ENCODE results near the gene ANKMY1.

The ANKMY1 gene

DNA sequence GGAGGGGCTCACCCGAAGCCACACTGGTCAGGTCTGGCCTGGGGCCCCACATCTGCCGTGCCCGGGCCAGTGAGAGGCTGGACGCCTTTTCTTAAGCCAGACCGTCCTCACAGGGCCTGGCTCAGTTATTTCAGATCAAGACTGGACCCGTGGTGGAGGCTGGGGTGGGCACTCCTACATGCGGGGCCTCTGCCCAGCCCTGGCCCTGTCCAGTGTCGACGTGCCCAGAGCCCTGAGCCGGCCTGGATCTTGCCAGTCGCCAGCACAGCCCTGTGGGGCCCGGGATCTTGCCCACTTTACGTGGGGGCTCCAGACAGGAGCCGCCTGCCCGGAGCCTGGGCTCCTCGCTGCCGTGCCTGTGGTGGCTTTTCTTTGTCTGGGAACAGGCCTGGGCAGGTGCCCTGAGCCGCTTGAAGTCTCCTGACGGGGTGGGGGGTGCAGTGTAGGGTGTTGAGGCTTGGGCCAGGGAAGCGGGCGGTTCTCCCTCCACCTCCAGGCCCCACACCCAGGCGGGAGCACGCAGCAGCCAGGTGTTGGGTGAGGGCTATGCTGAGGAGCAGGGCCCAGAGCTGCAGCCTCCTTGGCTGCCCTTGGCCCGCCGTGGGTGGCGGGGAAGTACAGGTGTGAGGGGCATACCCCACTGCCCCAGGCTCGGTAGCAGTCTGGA is 116.3 kb downstream of the ANKMY1 start:
- FAIRE-seq, result no peak

GRCh38 chr2:240440704-240441320 is 117.0 kb downstream of the ANKMY1 start:
- no peak for FAIRE-seq

DNA sequence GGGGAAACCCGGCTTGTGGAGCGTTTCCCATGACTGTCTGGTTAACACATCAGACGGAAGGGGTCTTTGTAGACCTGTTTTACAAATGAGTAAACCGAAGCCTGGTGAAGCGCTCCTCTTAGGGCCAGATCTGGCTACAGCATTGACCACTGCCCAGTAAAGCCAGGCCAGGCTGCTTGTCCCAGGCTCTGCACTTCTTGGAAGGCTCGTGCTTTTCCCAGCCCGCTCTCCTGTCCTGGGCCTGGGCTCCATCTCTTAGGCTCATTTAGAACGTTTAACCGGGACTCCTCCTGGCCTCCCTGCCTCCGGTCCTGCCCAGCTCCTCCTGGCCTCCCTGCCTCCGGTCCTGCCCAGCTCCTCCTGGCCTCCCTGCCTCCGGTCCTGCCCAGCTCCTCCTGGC is 117.5 kb downstream of the ANKMY1 start:
- no peak for FAIRE-seq

GRCh38 chr2:240439698-240440151 is 118.1 kb downstream of the ANKMY1 start:
- FAIRE-seq, result no peak

DNA sequence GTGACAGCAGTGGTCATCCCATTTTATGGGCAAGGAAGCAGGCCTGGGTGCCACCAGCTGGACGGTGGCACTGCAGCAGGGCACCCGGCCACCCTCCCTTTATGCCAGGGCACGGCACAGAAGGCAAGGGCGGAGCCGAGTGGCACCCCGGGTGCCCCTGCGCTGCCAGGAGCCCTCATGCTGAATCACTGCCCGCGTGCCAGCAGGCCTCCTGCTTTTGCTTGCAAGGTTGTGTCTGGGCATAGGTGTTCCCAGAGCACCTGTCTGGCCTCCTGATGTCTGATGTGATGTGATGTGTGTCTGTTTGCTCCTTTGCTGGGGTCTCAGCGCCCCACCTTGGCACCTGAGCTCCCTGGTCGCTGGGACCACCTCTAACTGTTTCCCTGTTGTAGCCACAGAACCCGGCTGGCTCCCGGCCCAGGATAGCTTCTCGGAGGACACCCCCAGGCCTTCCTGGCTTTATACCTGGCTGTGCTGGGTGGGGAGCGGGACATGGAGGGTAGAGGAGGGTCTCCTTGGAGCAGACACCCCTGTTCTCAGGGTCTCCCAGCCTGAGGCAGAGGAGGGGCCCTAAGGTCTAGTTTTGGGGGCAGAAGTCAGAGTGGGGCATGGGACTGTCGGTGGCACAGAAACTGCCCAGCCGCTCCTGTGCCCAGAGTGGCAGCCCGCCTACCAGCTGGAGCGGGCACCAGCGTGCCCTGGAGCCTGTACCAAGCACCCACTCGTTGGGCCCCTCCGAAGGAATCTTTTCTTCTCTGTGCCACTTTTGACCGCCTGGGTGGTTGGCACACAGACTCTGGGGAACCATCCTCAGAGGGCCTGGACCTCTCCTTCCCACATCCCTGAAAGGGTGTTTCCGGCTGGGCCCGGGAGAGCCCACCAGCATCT is 118.7 kb downstream of the ANKMY1 start:
- FAIRE-seq, result no peak

- no peak for FAIRE-seq
Measured at GRCh38 chr2:240437861-240438809, 119.7 kb downstream of the ANKMY1 start.

GRCh38 chr2:240437551-240437860 is 120.3 kb downstream of the ANKMY1 start:
- no peak for FAIRE-seq

DNA sequence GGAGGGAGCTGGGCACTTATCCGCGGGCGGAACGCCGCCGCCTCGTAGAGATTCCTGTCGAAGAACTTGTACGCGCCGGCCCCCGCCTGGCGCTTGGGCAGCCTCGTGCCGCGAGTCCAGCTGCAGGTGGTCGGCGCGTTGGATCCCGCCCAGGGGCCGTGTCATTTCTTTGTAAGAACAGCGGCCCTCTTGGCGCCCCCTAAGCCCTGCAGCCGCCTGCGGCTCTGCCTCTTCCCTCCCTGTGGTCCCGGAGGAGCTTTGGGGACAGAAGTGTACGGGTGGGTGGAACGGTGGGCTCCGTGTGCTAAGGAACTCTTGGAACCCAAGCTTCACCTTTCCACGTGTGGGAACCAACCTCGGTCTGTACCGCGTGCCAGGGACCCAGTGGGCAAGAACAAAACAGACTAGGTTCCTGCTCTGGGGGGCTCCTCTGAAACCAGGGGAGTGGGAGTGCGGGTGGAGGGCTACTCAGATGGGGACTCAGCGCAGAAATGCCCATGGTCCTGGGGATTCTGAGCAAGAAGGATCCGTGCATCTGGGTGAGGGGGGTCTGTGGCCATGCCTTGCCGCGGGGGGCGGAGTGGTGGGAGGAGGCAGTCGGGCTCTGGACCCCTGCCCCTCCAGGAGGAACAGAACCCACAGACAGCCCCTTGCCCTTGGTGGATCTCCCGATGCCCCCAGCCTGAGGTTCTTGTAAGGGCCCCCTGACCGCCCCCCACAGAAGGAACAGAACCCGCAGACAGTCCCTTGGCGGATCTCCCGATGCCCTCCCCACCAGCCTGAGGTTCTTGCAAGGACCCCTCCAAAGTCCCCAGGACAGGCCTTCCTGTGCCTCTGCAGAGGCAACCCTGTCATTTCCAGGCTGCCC is 120.9 kb downstream of the ANKMY1 start:
- FAIRE-seq, result no peak

DNA sequence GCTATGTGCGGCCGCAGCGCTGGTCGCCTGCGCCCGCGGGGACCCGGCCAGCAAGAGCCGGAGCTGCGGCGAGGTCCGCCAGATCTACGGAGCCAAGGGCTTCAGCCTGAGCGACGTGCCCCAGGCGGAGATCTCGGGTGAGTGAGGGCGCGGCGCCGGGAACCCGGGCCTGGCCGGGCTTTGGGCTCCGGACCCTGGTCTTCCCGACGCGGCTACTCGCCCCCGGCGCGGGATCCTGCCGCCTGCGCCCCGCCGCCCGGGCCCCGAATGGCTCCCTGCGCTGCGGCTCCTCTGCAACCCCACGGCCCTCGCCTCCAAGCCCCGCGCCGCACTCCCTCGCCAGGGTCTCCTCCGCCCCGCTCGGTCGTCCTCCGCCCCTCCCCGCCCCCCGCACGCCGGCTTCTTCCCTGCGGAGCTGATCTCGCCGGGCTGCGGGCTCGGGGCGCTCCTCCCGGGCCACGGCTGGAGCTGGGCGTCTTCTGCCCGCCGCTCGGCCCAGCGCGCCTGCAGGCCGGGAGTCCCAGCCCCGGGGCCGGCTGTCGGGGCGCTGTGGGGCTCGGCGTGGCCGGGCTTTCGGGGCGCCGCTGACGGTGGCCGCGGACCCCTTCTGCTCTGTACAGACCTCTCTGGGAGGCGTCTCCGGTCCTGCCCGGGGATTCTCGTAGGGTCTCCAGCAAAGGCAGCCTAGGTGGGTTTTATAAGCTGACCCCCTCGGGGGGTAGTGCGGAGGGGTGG is 121.7 kb downstream of the ANKMY1 start:
- FAIRE-seq, result no peak

- FAIRE-seq, result no peak
Measured at GRCh38 chr2:240435457-240435947, 122.3 kb downstream of the ANKMY1 start, which contains the start of gene GPC1. Gene GPC1, plus strand, starts transcription at chr2:240435663. Its CDS starts 256 bp downstream, at chr2:240435919.

DNA sequence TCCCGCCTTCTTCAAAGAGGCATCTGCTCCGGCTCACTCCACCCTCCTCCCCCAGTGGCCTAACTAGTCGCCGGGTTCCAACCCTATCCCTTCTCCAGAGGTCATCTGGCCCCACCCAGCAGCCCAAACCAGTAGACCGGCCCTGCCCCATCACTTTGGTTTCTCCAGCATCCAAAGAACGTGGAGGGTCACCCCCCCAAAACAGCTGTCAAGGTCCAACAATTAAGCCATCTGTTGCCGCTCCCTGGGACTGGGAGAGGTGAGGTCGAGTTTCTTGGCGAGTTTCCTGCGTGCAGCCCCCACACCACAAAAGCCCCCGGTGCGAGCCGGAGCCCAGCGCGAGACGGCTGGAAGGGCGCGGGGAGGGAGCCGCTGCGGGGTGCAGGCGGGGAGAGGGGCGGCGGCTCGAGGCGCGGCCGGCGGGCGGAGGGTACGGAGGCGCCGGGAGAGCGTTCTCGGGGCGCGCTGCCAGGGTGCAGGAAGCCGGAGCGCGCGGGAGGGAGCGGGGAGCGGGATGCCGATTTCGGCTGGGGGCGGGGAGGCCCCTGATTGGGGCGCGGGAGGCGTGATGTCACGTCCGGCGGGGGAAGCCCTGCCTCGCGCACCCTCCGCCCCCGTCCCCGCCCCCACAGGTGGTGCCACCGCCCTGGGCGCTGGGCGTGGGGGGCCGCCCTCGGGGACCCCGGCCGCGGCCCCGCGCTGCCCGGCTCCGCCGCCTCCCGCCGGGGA is 122.9 kb downstream of the ANKMY1 start:
- FAIRE-seq, result no peak

DNA sequence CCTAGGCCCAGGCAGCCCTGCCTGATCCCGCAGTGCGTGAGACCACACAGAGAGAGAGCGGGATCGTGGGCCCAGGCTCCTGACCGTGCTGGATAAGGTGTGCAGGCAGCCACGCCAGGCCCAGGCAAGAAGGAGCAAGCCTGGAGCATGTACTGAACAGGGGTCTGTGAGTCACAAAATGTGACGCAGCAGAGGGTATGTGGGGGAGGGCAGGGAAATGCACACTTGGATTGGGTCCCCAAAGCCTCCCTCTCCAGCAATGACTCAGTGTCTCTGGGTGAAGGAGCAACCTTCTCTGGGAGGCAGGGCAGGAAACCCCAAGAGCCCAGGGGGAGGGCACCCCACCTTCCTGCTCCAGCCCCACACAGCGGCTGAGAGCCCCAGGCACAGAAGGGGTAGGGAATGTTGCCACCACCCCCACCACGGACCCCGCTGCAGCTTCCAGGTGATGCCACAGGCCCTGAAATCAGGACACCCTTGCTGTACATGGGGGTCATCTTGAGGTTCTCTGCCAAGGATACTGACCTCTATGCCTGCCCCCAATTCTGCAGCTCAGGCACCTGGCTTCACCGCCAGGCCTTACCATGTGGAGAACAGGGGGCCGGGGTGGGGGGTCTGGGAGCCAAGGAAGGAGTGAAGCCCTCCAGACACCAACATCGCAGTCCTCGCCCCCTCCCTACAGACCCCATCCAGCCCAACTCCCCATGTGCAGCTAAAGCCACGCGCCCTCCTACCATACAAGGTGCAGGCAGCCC is 123.6 kb downstream of the ANKMY1 start:
- no peak for FAIRE-seq

DNA sequence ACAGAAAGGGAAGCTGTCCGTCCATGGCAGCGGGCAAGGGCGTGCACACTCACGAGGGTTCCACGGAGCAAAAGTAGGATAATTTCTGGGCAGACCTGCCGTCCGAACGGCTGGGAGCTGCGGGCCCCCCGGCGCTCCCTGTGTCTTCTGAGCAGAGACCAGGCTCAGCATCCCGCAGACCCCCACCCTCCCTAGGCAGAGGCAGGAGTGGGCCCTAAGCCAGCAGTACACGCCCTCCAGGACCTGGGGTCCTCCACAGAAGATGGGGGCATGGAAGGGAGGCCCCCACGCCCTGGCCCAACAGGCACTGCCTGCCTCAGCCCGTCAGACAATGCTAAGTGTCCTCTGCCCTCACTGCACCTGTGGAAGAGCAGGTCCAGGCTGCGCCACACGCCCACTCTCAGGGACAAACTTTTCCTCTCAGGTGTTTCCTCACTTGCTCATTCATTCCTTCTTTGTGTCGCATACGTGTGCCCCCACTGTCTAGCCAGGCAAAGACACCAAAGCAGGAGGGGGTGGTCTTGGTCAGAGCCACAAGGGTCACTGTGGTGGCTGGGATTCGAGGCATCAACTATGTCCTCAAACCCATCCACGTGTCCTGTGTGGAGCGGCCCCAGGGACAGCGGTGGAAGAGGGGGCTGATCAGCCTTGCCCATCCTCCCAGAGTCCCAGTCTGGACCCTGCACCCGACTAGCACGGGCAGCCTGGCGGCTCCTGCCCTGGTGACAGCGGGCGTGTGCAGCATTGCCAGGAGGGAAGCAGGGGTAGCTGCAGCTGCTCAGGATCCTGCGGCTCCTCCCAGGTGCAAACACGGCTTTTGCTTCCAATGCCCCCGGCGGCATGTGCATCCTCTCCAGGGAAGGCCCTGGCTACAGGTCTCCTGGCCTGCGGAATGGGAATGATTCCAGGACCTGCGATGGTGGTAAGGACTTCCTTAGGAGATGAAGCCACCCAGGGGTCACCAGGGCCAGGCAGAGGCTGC is 124.7 kb downstream of the ANKMY1 start:
- no peak for FAIRE-seq

DNA sequence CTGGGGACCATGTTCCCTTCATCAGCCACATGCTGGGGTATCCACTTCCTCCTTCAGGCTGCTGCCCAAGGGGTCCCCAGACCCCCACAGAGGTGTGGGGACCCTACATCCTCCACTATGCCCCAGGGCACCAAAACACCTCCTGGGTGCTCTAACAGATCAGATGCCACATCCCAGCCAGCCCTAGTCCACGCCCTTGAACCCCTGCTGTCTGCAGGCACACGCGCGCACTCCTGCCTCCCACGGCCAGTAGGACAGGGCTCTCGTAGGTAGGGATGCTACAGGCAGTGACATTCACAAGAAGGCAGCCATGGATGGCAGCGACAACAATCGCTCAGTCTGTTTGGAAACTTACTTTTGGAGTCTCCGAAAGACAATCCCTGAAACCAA is 125.4 kb downstream of the ANKMY1 start:
- no peak for FAIRE-seq

DNA sequence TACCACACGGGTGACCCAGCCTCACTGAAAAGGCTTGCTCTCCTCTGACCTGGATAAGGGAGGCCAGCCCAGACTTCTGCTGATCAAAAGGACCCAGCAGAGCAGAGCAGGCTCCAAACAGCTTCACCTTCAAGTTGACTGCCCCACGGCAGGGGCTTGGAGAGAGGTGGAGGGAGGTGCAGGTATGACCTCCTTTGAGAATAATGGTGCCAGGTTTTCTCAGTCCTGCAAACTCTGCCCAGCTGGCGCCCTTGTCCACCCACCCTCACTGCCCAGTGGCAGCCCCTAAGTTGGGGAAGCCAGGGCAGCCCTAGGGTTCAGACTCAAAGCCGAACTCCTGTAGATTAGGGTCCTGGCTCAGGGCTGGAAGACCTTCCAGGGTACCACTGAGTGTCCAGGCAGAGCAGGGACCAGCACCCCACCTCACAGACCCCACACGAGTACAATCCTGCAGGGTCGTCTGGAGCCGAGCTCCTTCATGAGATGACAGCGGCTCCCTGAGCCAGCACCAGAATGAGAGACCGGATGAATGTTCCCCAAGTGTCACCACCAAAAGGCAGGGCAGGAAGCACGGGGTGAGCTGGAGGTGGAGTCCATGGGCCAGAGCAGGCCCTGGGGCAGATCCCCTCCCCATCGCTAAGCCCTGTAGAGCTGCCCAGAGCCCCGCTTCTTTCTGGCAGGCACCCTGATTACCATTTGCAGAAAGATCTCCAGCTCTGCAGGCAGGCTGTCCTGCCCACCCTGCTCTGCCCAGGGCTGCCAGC is 125.9 kb downstream of the ANKMY1 start:
- no peak for FAIRE-seq

DNA sequence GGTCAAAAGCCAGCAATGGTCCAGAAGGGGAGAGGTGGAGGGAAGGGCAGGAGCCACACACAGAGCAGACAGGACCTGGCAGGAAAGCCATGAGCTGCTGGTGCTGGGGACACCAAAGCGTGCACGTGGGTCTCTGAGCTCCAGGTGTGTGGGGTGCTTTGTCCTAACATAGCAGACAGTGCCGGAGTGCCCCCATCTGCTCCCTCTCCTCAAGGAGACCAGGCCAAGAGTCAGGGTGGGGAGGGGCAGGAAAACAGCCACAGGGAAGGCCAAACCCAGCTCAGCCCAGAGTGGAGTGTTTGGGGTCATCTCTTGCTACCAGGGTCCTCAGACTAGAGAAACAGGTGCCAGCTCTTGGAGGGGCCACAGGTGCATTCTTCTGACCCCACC is 126.5 kb downstream of the ANKMY1 start:
- no peak for FAIRE-seq

- no peak for FAIRE-seq
Measured at GRCh38 chr2:240430595-240430994, 127.2 kb downstream of the ANKMY1 start.
